SU-DHL-6 (cell line): Measurements from ENCODE around the gene MAP3K19.

ENCODE experiments used
- H2AFZ ChIP-seq: fragments of 200-600 bp; sonication (generic); 2 replicates; pipeline ENCODE4 v1.6.1; 2014; ENCODE audit warnings: low read depth, mild to moderate bottlenecking, moderate library complexity, mixed read lengths, antibody characterized with exemption, low read length; ENCODE audit not compliant: severe bottlenecking
- H3F3A ChIP-seq: fragments of 200-600 bp; shearing (Covaris generic); 2 replicates; pipeline ENCODE4 v1.6.0; 2016; ENCODE audit warnings: antibody characterized with exemption, mild to moderate bottlenecking; ENCODE audit not compliant: insufficient read depth
- H3K27ac ChIP-seq: fragments of 200-600 bp; sonication (generic); 2 replicates; pipeline ENCODE4 v1.5.1; 2016; ENCODE audit warnings: low read depth, mild to moderate bottlenecking, low read length, moderate library complexity, mixed read lengths
- H3K27me3 ChIP-seq: fragments of 200-600 bp; sonication (generic), shearing (Covaris generic); 2 replicates; pipeline ENCODE4 v1.6.0; 2014; ENCODE audit warnings: mild to moderate bottlenecking, low read length
- H3K36me3 ChIP-seq: fragments of 200-600 bp; sonication (generic); 2 replicates; pipeline ENCODE4 v1.6.1; 2014; ENCODE audit warnings: mild to moderate bottlenecking, low read length, mixed read lengths
- H3K4me2 ChIP-seq: fragments of 300-600, 200-600 bp; shearing (Covaris generic), sonication (generic); 2 replicates; pipeline ENCODE4 v1.6.0; 2014; ENCODE audit warnings: low read length, low read depth, mild to moderate bottlenecking; ENCODE audit not compliant: poor library complexity, severe bottlenecking
- H3K4me3 ChIP-seq: fragments of 200-600 bp; sonication (generic); 2 replicates; pipeline ENCODE4 v1.5.1; 2014; ENCODE audit warnings: antibody characterized with exemption, low read length, mild to moderate bottlenecking, mixed read lengths; ENCODE audit not compliant: insufficient read depth, poor library complexity, severe bottlenecking
- H3K79me2 ChIP-seq: fragments of 200-600 bp; sonication (generic); 2 replicates; pipeline ENCODE4 v1.6.1; 2014; ENCODE audit warnings: mild to moderate bottlenecking, low read length, moderate library complexity; ENCODE audit not compliant: insufficient read depth
- H3K9ac ChIP-seq: fragments of 200-600 bp; sonication (generic); 2 replicates; pipeline ENCODE4 v1.7.0; 2014; ENCODE audit warnings: mild to moderate bottlenecking, low read length
- H3K9me2 ChIP-seq: fragments of 200-600 bp; sonication (generic); replicated peaks from 2 replicates; pipeline ENCODE4 v1.6.1; 2014; ENCODE audit warnings: low read length; ENCODE audit not compliant: insufficient read depth
- H3K9me3 ChIP-seq: fragments of 200-600 bp; sonication (generic); 2 replicates; pipeline ENCODE4 v1.6.1; 2014; ENCODE audit warnings: low read length, mixed read lengths; ENCODE audit not compliant: insufficient read depth
- H4K20me1 ChIP-seq: fragments of 200-600 bp; sonication (generic); 2 replicates; pipeline ENCODE4 v1.6.1; 2014; ENCODE audit warnings: low read depth, mild to moderate bottlenecking, antibody characterized with exemption, low read length, moderate library complexity, mixed read lengths
- EZH2phosphoT487 ChIP-seq: fragments of 200-600 bp; sonication (generic), shearing (Covaris generic); conservative IDR thresholded peaks from 2 replicates; pipeline ENCODE4 v1.6.1; 2018; ENCODE audit warnings: mild to moderate bottlenecking, antibody characterized with exemption, low read length, moderate library complexity, mixed read lengths
- TF ChIP-seq, protein P1 (sequence below): fragments of 200-600 bp; sonication (generic); IDR thresholded peaks from one replicate; pipeline ENCODE4 v1.5.1; 2017; ENCODE audit warnings: antibody characterized with exemption, mild to moderate bottlenecking, low read length, moderate library complexity; ENCODE audit not compliant: insufficient read depth, poor library complexity, severe bottlenecking

Gene MAP3K19

DNA sequence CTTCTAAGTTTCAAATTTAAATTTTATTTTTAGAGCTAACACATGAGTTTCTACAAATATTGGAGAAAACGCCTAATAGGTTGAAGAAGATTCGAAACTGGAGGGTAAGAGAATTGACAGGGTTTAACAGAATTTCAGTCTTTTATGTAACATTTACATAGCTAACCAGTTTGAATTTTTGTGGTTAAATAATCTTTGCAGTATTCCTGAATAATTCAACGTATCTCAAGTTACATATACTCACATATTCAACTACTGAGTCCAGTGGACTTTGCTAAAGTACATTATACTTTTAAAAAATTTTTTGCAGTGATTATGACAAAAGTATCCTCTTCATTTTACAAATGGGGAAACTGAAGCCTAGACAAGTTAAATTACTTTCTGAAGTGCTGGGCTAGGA lies 94.6 kb downstream of the MAP3K19 start:
- Histone ChIP-seq H3K79me2 (no peaks in the 10 kb centered on the region; the same call in 1 of the 2 replicates), H3F3A (no peaks in the 10 kb centered on the region), H3K27me3 (no peaks in the 10 kb centered on the region), H3K9ac (no peak overlapping the region), H3K9me3 (no peaks in the 10 kb centered on the region), H3K9me2 (no peaks in the 10 kb centered on the region), H3K4me3 (no peak overlapping the region), H4K20me1 (peaks cover 23% of the 10 kb centered on the region; the same call in 1 of the 2 replicates), H2AFZ (no peak overlapping the region), H3K27ac (no peak overlapping the region), H3K4me2 (no peak overlapping the region), H3K36me3 (peaks cover 83% of the 10 kb centered on the region)
- no peak for TF ChIP-seq EZH2phosphoT487
- TF ChIP-seq, protein P1, sequence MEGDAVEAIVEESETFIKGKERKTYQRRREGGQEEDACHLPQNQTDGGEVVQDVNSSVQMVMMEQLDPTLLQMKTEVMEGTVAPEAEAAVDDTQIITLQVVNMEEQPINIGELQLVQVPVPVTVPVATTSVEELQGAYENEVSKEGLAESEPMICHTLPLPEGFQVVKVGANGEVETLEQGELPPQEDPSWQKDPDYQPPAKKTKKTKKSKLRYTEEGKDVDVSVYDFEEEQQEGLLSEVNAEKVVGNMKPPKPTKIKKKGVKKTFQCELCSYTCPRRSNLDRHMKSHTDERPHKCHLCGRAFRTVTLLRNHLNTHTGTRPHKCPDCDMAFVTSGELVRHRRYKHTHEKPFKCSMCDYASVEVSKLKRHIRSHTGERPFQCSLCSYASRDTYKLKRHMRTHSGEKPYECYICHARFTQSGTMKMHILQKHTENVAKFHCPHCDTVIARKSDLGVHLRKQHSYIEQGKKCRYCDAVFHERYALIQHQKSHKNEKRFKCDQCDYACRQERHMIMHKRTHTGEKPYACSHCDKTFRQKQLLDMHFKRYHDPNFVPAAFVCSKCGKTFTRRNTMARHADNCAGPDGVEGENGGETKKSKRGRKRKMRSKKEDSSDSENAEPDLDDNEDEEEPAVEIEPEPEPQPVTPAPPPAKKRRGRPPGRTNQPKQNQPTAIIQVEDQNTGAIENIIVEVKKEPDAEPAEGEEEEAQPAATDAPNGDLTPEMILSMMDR = no peak

DNA sequence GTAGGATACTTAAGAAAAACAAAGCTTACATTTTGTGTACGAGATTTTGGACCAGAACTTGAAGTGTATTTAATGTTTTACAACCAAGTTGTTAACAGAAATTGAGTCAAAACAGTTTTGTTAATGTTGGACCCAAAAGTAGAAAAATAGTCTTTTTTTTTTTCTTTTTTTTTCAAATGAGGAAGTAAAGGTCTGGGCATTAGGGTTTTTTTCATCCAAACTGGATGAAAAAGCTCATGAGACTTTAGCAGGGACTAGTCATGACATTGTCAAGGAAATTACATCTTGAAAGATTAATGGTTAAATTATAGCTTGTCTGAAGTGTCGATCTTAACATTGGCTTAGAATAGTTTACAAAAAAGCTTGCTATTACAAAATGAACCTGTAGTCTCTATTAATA lies 96.4 kb downstream of the MAP3K19 start:
- H3K36me3 ChIP-seq = peaks cover 80% of the 10 kb centered on the region
- H4K20me1 ChIP-seq = peaks cover 23% of the 10 kb centered on the region; the same call in 1 of the 2 replicates
- H2AFZ ChIP-seq = no peak overlapping the region
- peaks cover 3% of the 10 kb centered on the region for H3K79me2 ChIP-seq
- H3K4me2 ChIP-seq = no peak overlapping the region
- no peak overlapping the region for H3K27ac ChIP-seq
- no peaks in the 10 kb centered on the region for H3K9me3 ChIP-seq
- H3K27me3 ChIP-seq = no peaks in the 10 kb centered on the region
- TF ChIP-seq EZH2phosphoT487 = no peak
- TF ChIP-seq, protein P1 = no peak
- no peaks in the 10 kb centered on the region for H3K9me2 ChIP-seq
- no peaks in the 10 kb centered on the region; the same call in 1 of the 2 replicates for H3F3A ChIP-seq
- no peak overlapping the region for H3K9ac ChIP-seq
- H3K4me3 ChIP-seq = no peak overlapping the region

DNA sequence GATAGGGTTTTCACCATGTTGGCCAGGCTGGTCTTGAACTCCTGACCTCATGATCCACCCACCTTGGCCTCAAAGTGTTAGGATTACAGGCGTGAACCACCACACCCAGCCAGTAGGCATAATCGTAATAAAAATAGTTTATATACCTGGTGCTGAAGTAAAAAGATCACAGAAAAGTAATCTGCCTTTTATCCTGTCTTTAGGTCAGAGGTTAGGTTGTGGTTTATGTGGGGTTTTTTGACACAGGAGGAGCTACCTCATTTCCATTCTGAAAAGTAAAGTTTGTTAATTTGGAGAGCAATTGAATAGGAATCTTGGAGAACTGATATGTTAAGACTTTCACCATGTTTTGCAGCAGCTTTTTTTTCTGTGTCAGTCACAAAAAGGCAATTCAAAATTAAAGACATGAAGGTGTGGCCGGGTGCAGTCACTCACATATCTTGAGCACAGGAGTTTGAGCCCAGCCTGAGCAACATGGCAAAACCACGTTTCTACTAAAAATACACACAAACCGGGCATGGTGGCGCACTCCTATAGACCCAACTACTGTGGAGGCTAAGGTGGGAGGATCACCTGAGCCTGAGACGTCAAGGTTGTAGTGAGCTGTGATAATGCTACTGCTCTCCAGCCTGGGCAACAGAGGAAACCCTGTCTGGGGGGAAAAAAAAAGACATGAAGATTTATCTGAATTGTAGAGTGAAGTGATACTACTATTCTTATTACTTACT lies 97.1 kb downstream of the MAP3K19 start:
- Histone ChIP-seq H2AFZ (no peak overlapping the region), H4K20me1 (peaks cover 23% of the 10 kb centered on the region; the same call in 1 of the 2 replicates), H3K4me2 (no peak overlapping the region), H3K27ac (no peak overlapping the region), H3K27me3 (no peaks in the 10 kb centered on the region), H3K36me3 (peaks cover 73% of the 10 kb centered on the region), H3K9me3 (no peaks in the 10 kb centered on the region), H3K9me2 (no peaks in the 10 kb centered on the region), H3K79me2 (peaks cover 6% of the 10 kb centered on the region), H3K9ac (no peak overlapping the region), H3K4me3 (no peak overlapping the region), H3F3A (no peaks in the 10 kb centered on the region; the same call in 1 of the 2 replicates)
- TF ChIP-seq, protein P1 = no peak
- no peak for TF ChIP-seq EZH2phosphoT487
